T-helper 22 cell (primary cell): ENCODE measurements around the gene ANKRD36C.
"Not testable (repeated sequence)": the region's sequence is repeated elsewhere in the genome, so short reads cannot be mapped to it uniquely, and the experiment has no call there.

Experiments
- DNase-seq: peaks from one replicate; pipeline ENCODE4 v3.0.0-alpha.2; 2020; ENCODE audit warnings: low read depth

Gene ANKRD36C

GRCh38 chr2:96006248-96006647, 14.6 kb upstream of the ANKRD36C start:
- DNase-seq, result not testable (repeated sequence)

- peak; percentile 22 for DNase-seq
Measured at GRCh38 chr2:95992520-95993272, 1.1 kb upstream of the ANKRD36C start.

GRCh38 chr2:95992102-95992501, 478 bp upstream of the ANKRD36C start:
- DNase-seq, result not testable (repeated sequence)

GRCh38 chr2:95990884-95991283, 740 bp downstream of the ANKRD36C start:
- DNase-seq, result not testable (repeated sequence)

- DNase-seq, result not testable (repeated sequence)
Measured at GRCh38 chr2:95951662-95952061, 40.0 kb downstream of the ANKRD36C start.

- DNase-seq, result not testable (repeated sequence)
Measured at GRCh38 chr2:95948039-95948438, 43.6 kb downstream of the ANKRD36C start.

GRCh38 chr2:95939947-95940346, 51.7 kb downstream of the ANKRD36C start:
- DNase-seq, result not testable (repeated sequence)

- not testable (repeated sequence) for DNase-seq
Measured at GRCh38 chr2:95930740-95931139, 60.9 kb downstream of the ANKRD36C start.

- not testable (repeated sequence) for DNase-seq
Measured at GRCh38 chr2:95917007-95917406, 74.6 kb downstream of the ANKRD36C start.

GRCh38 chr2:95915131-95915530, 76.5 kb downstream of the ANKRD36C start:
- DNase-seq, result not testable (repeated sequence)

- not testable (repeated sequence) for DNase-seq
Measured at GRCh38 chr2:95911431-95911830, 80.2 kb downstream of the ANKRD36C start.

GRCh38 chr2:95894443-95894842, 97.2 kb downstream of the ANKRD36C start:
- DNase-seq, result not testable (repeated sequence)

- not testable (repeated sequence) for DNase-seq
Measured at GRCh38 chr2:95867929-95868328, 123.7 kb downstream of the ANKRD36C start.

GRCh38 chr2:95867047-95867677, 124.5 kb downstream of the ANKRD36C start:
- DNase-seq, result not testable (repeated sequence)

- not testable (repeated sequence) for DNase-seq
Measured at GRCh38 chr2:95862121-95862520, 129.5 kb downstream of the ANKRD36C start.

GRCh38 chr2:95836151-95836550, 155.5 kb downstream of the ANKRD36C start:
- DNase-seq, result no peak

GRCh38 chr2:95834077-95835013, 157.3 kb downstream of the ANKRD36C start:
- DNase-seq, result not testable (repeated sequence)

- DNase-seq, result not testable (repeated sequence)
Measured at GRCh38 chr2:95824218-95824617, 167.4 kb downstream of the ANKRD36C start.

GRCh38 chr2:95817521-95817920, 174.1 kb downstream of the ANKRD36C start:
- DNase-seq, result not testable (repeated sequence)

GRCh38 chr2:95813311-95813710, 178.3 kb downstream of the ANKRD36C start:
- DNase-seq, result not testable (repeated sequence)

- no peak for DNase-seq
Measured at GRCh38 chr2:95799892-95800291, 191.7 kb downstream of the ANKRD36C start.
